H1 (cell line): Measurements from ENCODE around the gene PEX6. TPM values are rescaled to one million over a fixed set of nuclear protein-coding genes. Genes with fewer than 3 reads are reported as not detected.

Experiments used
- CTCF ChIA-PET: fragments of 300-600 bp; sonication (Branson Sonifier 250); formaldehyde crosslinking; loops from one replicate; lab custom pipeline; 2021; ENCODE audit not compliant: partially characterized antibody; lab: Charles Lee
- POLR2A ChIA-PET: fragments of 300-600 bp; sonication (Branson Sonifier 250); formaldehyde crosslinking; loops from one replicate; lab custom pipeline; 2021; ENCODE audit warnings: inconsistent platforms; ENCODE audit not compliant: partially characterized antibody; lab: Charles Lee
- DNase-seq, 2 experiments: peaks; one replicate each; pipeline versions ENCODE4 v3.0.0 to v3.0.0-alpha.2; 2010 to 2022; ENCODE audit warnings: low spot score in 2 of 2, low read depth in 1 of 2, mixed read lengths in 1 of 2
- FAIRE-seq: peaks from 2 replicates; lab custom pipeline; 2011; peaks lifted over from hg19 to GRCh38; lab: Jason Lieb, UNC
- H2AFZ ChIP-seq: 2 replicates; pipeline ENCODE4 v1.8.1; 2012; ENCODE audit warnings: low read length, inconsistent platforms
- H2AK5ac ChIP-seq: 2 replicates; pipeline ENCODE4 v1.6.1; 2013; ENCODE audit warnings: low read depth, low read length
- H2BK120ac ChIP-seq: replicated peaks from 2 replicates; pipeline ENCODE3; 2013; ENCODE audit warnings: low read depth, low read length, inconsistent platforms
- H2BK12ac ChIP-seq: 2 replicates; pipeline ENCODE4 v1.6.1; 2013; ENCODE audit warnings: low read depth, low read length
- H2BK15ac ChIP-seq: 2 replicates; pipeline ENCODE4 v1.6.1; 2013; ENCODE audit warnings: low read length
- H2BK20ac ChIP-seq: 2 replicates; pipeline ENCODE4 v1.6.1; 2013; ENCODE audit warnings: low read length
- H2BK5ac ChIP-seq: 2 replicates; pipeline ENCODE4 v1.6.1; 2013; ENCODE audit warnings: low read depth, low read length
- H3K14ac ChIP-seq: 2 replicates; pipeline ENCODE4 v1.6.1; 2013; ENCODE audit warnings: inconsistent platforms; ENCODE audit not compliant: insufficient read length
- H3K18ac ChIP-seq: 2 replicates; pipeline ENCODE4 v1.6.1; 2013; ENCODE audit warnings: low read length; ENCODE audit errors: extremely low read depth
- H3K23ac ChIP-seq: 2 replicates; pipeline ENCODE4 v1.6.1; 2013; ENCODE audit warnings: inconsistent platforms; ENCODE audit not compliant: insufficient read length
- H3K23me2 ChIP-seq: 2 replicates; pipeline ENCODE4 v1.6.1; 2013; ENCODE audit warnings: low read depth, low read length
- H3K27ac ChIP-seq: 2 replicates; pipeline ENCODE4 v1.6.1; 2011; ENCODE audit warnings: low read depth, low read length, inconsistent platforms
- H3K27me3 ChIP-seq, 4 experiments: replicated peaks in 1 of 4; 1 replicate in 1 of 4; 2 replicates in 3 of 4; pipeline versions ENCODE4 v1.6.1 to v1.8.1; 2011 to 2013; ENCODE audit warnings: low read length in 3 of 4, mild to moderate bottlenecking in 3 of 4, inconsistent platforms in 2 of 4, mixed read lengths in 2 of 4, moderate library complexity in 1 of 4; ENCODE audit not compliant: control insufficient read depth in 3 of 4, insufficient read depth in 3 of 4; ENCODE audit errors: extremely low read depth in 1 of 4
- H3K36me3 ChIP-seq, 4 experiments: 2 replicates each; pipeline versions ENCODE4 v1.6.1 to v1.8.1; 2011 to 2013; ENCODE audit warnings: mild to moderate bottlenecking in 4 of 4, low read length in 3 of 4, moderate library complexity in 2 of 4, control low read depth in 1 of 4, inconsistent platforms in 1 of 4; ENCODE audit not compliant: insufficient read depth in 4 of 4, control insufficient read depth in 2 of 4
- H3K4ac ChIP-seq: replicated peaks from 2 replicates; pipeline ENCODE3; 2013; ENCODE audit warnings: low read length, low read depth, mixed read lengths, inconsistent platforms; ENCODE audit not compliant: insufficient read length
- H3K4me1 ChIP-seq, 4 experiments: replicated peaks in 1 of 4; 1 replicate in 1 of 4; 2 replicates in 3 of 4; pipeline versions ENCODE4 v1.6.1 to v1.8.1; 2011 to 2013; ENCODE audit warnings: low read length in 3 of 4, inconsistent platforms in 2 of 4, mixed read lengths in 1 of 4; ENCODE audit not compliant: insufficient read depth in 4 of 4, control insufficient read depth in 3 of 4
- H3K4me2 ChIP-seq, 2 experiments: 2 replicates each; pipeline versions ENCODE4 v1.6.1 to v1.8.1; 2011 to 2013; ENCODE audit warnings: low read depth in 2 of 2, low read length in 2 of 2, control low read depth in 1 of 2, inconsistent platforms in 1 of 2, mild to moderate bottlenecking in 1 of 2; ENCODE audit not compliant: insufficient read depth in 1 of 2
- H3K4me3 ChIP-seq, 4 experiments: fragments of 200-600, 300-600 bp in 1 of 4; sonication (generic), shearing (Covaris generic), sonication (Bioruptor Twin) in 1 of 4; 2 replicates each; pipeline versions ENCODE4 v1.5.1 to v1.8.1; 2011 to 2016; ENCODE audit warnings: low read length in 4 of 4, low read depth in 3 of 4, control low read depth in 2 of 4, inconsistent platforms in 2 of 4, mild to moderate bottlenecking in 2 of 4, mixed read lengths in 1 of 4, moderate library complexity in 1 of 4; ENCODE audit not compliant: insufficient read depth in 2 of 4; ENCODE audit errors: extremely low read depth in 1 of 4
- H3K56ac ChIP-seq: replicated peaks from 2 replicates; pipeline ENCODE3; 2013; ENCODE audit warnings: low read depth, mild to moderate bottlenecking, mixed read lengths, low read length, inconsistent platforms; ENCODE audit not compliant: insufficient read length
- H3K79me1 ChIP-seq: 2 replicates; pipeline ENCODE4 v1.6.1; 2013; ENCODE audit warnings: low read depth, low read length, control low read depth
- H3K79me2 ChIP-seq, 2 experiments: 2 replicates each; pipeline versions ENCODE4 v1.6.1 to v1.8.1; 2012 to 2013; ENCODE audit warnings: low read length in 2 of 2, mild to moderate bottlenecking in 2 of 2, inconsistent platforms in 1 of 2; ENCODE audit not compliant: insufficient read depth in 2 of 2, control insufficient read depth in 1 of 2
- H3K9ac ChIP-seq, 4 experiments: replicated peaks in 1 of 4; 1 replicate in 1 of 4; 2 replicates in 3 of 4; pipeline versions ENCODE4 v1.6.1 to v1.8.1; 2011 to 2013; ENCODE audit warnings: low read depth in 3 of 4, low read length in 3 of 4, control low read depth in 2 of 4, mild to moderate bottlenecking in 2 of 4, moderate library complexity in 2 of 4, inconsistent platforms in 1 of 4; ENCODE audit errors: extremely low read depth in 1 of 4
- H3K9me3 ChIP-seq, 2 experiments: 2 replicates each; pipeline versions ENCODE4 v1.6.1 to v1.8.1; 2012 to 2013; ENCODE audit warnings: mild to moderate bottlenecking in 2 of 2, moderate library complexity in 2 of 2, control low read depth in 1 of 2, inconsistent platforms in 1 of 2, low read depth in 1 of 2, low read length in 1 of 2, mixed read lengths in 1 of 2; ENCODE audit not compliant: insufficient read depth in 2 of 2
- H4K20me1 ChIP-seq, 2 experiments: replicated peaks in 1 of 2; 2 replicates each; pipeline versions ENCODE3 to v1.8.1; 2011 to 2013; ENCODE audit warnings: inconsistent platforms in 2 of 2, low read length in 2 of 2, mild to moderate bottlenecking in 1 of 2; ENCODE audit not compliant: insufficient read depth in 2 of 2, control insufficient read depth in 1 of 2
- H4K5ac ChIP-seq: 2 replicates; pipeline ENCODE4 v1.6.1; 2013; ENCODE audit warnings: low read length, low read depth, mixed read lengths, inconsistent platforms; ENCODE audit not compliant: insufficient read length
- H4K8ac ChIP-seq: 2 replicates; pipeline ENCODE4 v1.8.0; 2013; ENCODE audit warnings: mild to moderate bottlenecking, moderate library complexity, low read length, inconsistent platforms; ENCODE audit not compliant: insufficient read depth; ENCODE audit errors: extremely low read depth
- H4K91ac ChIP-seq: replicated peaks from 2 replicates; pipeline ENCODE3; 2013; ENCODE audit warnings: low read length, mixed read lengths, inconsistent platforms; ENCODE audit not compliant: insufficient read length
- BACH1 ChIP-seq: IDR thresholded peaks from 2 replicates; pipeline ENCODE4 v1.6.1; 2012; ENCODE audit warnings: low read length, improper control_type of control experiment
- EP300 ChIP-seq, 2 experiments: IDR thresholded peaks; 1 replicate in 1 of 2; 2 replicates in 1 of 2; pipeline ENCODE4 v1.6.1; 2011 to 2012; ENCODE audit warnings: low read depth in 2 of 2, low read length in 2 of 2, mild to moderate bottlenecking in 2 of 2, borderline replicate concordance in 1 of 2, inconsistent platforms in 1 of 2, moderate library complexity in 1 of 2
- MAFK ChIP-seq: IDR thresholded peaks from 2 replicates; pipeline ENCODE4 v1.6.1; 2012; ENCODE audit warnings: low read depth, mild to moderate bottlenecking, improper control_type of control experiment, low read length
- SIRT6 ChIP-seq: IDR thresholded peaks from one replicate; pipeline ENCODE4 v1.7.1; 2012; ENCODE audit warnings: low read length, inconsistent platforms
- SIX5 ChIP-seq: IDR thresholded peaks from 2 replicates; pipeline ENCODE4 v1.6.1; 2011; ENCODE audit warnings: mild to moderate bottlenecking, low read depth, low read length
- SRF ChIP-seq: IDR thresholded peaks from 2 replicates; pipeline ENCODE4 v1.6.1; 2011; ENCODE audit warnings: mild to moderate bottlenecking, low read depth, low read length, moderate library complexity
- SUZ12 ChIP-seq: fragments of 200-600 bp; sonication (generic); IDR thresholded peaks from 2 replicates; pipeline ENCODE4 v1.6.1; 2012; ENCODE audit warnings: mild to moderate bottlenecking, inconsistent platforms, low read length, moderate library complexity, mixed read lengths
- WGBS, 2 experiments: shearing (Covaris generic) in 1 of 2; methylation state at CpG; one replicate each; pipeline versions ENCODE4 v1.1.6 to v1.1.7; 2013 to 2015; ENCODE audit warnings: low lambda C conversion rate in 2 of 2, mixed read lengths in 2 of 2, inconsistent platforms in 1 of 2, low coverage in 1 of 2, missing lambda C conversion rate in 1 of 2; ENCODE audit not compliant: insufficient replicate concordance in 2 of 2, insufficient coverage in 1 of 2, insufficient read length in 1 of 2; ENCODE audit errors: extremely low coverage in 1 of 2, missing lambda C conversion rate in 1 of 2; 5-methylcytosine and 5-hydroxymethylcytosine counted together
- polyA plus RNA-seq, 7 experiments: library from polyadenylated mRNA; depleted of rRNA in 3 of 7; stranded (reverse) in 5 of 7; unstranded in 2 of 7; fragments of >200 nt in 5 of 7; fragments of 200-250 nt in 2 of 7; gene quantifications; 1 replicate in 5 of 7; 2 replicates in 1 of 7; 4 replicates in 1 of 7; pipeline versions ENCODE4 v1.2.1 to v1.2.3, GENCODE V29; 2011 to 2013; ENCODE audit warnings: missing spikeins in 2 of 7, mixed read lengths in 2 of 7
- total RNA-seq: library from RNA; stranded (reverse); fragmentation: NEBNext Ultra II Directional; extraction: Animal tissue kit (Norgen Biotek cat#: 25700); gene quantifications from 2 replicates; pipeline ENCODE4 v1.2.1, GENCODE V29; 2021
- TF ChIP-seq, protein P1 (sequence below): IDR thresholded peaks from 2 replicates; pipeline ENCODE4 v1.6.1; 2012; ENCODE audit warnings: low read length, inconsistent platforms
- TF ChIP-seq, protein P2 (sequence below): IDR thresholded peaks from 2 replicates; pipeline ENCODE4 v1.6.1; 2011; ENCODE audit warnings: low read length, improper control_type of control experiment

PEX6 gene
- total and polyA plus RNA-seq, 2 of the 8 experiments (the other 6 are each of a cell fraction or from before 2014, with no cell fraction given), result 6.4 to 12.5 TPM

DNA sequence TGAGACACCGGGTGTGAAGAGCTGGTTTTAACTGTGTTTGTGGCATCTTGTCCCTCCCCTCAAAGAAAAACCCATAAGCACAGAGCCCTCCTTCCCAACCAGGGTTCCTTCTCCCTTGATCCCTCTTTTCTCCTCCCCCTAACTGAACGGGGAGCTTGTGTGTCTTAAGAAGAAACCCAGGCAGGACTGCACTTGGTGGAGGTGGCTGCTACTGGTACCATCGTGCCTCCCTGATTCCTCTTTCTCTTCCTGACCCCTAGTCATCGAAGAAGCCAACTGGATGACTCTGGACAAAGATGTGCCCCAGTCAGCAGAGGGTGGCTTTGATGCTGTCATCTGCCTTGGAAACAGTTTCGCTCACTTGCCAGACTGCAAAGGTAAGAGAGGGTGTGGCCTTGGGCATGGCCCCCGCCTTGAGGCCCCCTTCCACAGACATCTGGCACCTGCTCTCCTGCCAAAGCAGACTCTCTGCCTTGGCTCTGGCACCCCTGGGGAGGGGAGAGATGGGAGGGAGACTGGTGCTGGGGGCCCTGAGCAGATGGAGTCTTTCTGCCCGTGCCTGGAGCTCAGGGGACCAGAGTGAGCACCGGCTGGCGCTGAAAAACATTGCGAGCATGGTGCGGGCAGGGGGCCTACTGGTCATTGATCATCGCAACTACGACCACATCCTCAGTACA, 16.3 kb downstream of the PEX6 start:
- Histone ChIP-seq H3K18ac (no peak overlapping the region), H2BK20ac (no peak overlapping the region), H2BK5ac (0 out of 2 replicates have a peak overlapping the region, but pooled peaks have one; percentile 18), H3K27me3 (peaks cover 0 to 13% (median 10%) of the 10 kb centered on the region in 4 experiments; a peak in 5 of 7 replicates), H2BK12ac (no peak overlapping the region), H3K23me2 (peaks cover 10% of the 10 kb centered on the region), H4K5ac (no peak overlapping the region), H3K4me3 (no peak overlapping the region), H3K56ac (no peak overlapping the region), H2BK15ac (peak overlapping the region; percentile 12; the same call in 1 of the 2 replicates), H3K4me1 (peaks cover 0 to 10% (median 6%) of the 10 kb centered on the region in 4 experiments; a peak in 5 of 7 replicates), H3K4me2 (no peak overlapping the region), H2AK5ac (no peak overlapping the region), H2BK120ac (no peak overlapping the region), H3K36me3 (peaks cover 0 to 2% (median 0%) of the 10 kb centered on the region in 4 experiments; a peak in 1 of 8 replicates), H3K79me1 (no peaks in the 10 kb centered on the region; the same call in 1 of the 2 replicates), H3K4ac (no peak overlapping the region), H2AFZ (no peak overlapping the region), H4K91ac (no peak overlapping the region), H4K20me1 (peaks cover 0 to 2% of the 10 kb centered on the region in 2 experiments), H3K79me2 (no peaks in the 10 kb centered on the region), H3K27ac (no peak overlapping the region), H3K14ac (no peak overlapping the region), H3K9ac (no peak overlapping the region), H3K23ac (no peak overlapping the region), H4K8ac (no peak overlapping the region), H3K9me3 (no peaks in the 10 kb centered on the region)
- POLR2A ChIA-PET, result interaction anchor here (1.0 to 5.3 kb wide), 6 partner anchors 12 to 91 kb away, joined by 3 to 27 read pairs (median 4); partner anchors contain the start of genes CUL7 and PEX6
- CTCF ChIA-PET, result interaction anchor here (0.8 to 4.3 kb wide), 11 partner anchors 8 to 185 kb away, joined by 3 to 30 read pairs (median 5); partner anchors contain the start of genes PEX6 and PPP2R5D
- DNase-seq, result no peak
- WGBS, 2 experiments, result 96% methylated on average over 13 of the region's 13 CpGs; no CpG with 5 or more reads in 1 of the 2 experiments
- FAIRE-seq, result no peak
- no peak for TF ChIP-seq MAFK
- TF ChIP-seq BACH1, result no peak
- TF ChIP-seq, protein P1, sequence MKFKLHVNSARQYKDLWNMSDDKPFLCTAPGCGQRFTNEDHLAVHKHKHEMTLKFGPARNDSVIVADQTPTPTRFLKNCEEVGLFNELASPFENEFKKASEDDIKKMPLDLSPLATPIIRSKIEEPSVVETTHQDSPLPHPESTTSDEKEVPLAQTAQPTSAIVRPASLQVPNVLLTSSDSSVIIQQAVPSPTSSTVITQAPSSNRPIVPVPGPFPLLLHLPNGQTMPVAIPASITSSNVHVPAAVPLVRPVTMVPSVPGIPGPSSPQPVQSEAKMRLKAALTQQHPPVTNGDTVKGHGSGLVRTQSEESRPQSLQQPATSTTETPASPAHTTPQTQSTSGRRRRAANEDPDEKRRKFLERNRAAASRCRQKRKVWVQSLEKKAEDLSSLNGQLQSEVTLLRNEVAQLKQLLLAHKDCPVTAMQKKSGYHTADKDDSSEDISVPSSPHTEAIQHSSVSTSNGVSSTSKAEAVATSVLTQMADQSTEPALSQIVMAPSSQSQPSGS, result no peak
- TF ChIP-seq EP300 (IDR thresholded peaks at IDR 0.05; ENCODE audit: borderline replicate concordance in 1 of 2, low read depth in 2 of 2, low read length in 2 of 2), result no peak
- no peak for TF ChIP-seq SUZ12
- no peak for TF ChIP-seq SIX5
- no peak for TF ChIP-seq SIRT6
- TF ChIP-seq SRF, result no peak
- TF ChIP-seq, protein P2, sequence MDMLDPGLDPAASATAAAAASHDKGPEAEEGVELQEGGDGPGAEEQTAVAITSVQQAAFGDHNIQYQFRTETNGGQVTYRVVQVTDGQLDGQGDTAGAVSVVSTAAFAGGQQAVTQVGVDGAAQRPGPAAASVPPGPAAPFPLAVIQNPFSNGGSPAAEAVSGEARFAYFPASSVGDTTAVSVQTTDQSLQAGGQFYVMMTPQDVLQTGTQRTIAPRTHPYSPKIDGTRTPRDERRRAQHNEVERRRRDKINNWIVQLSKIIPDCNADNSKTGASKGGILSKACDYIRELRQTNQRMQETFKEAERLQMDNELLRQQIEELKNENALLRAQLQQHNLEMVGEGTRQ, result no peak
